ENCODE data around the gene EFTUD2.
A peak's percentile ranks its signal among the peaks of the same experiment; 100 is the strongest.

EFTUD2 gene

GRCh38 chr17:44911133-44912001 lies 12.1 kb upstream of the EFTUD2 start (continued):
- TF ChIP-seq ZNF10 (tag by site-specific recombination; IDR thresholded peaks at IDR 0.05) (0 out of 2 replicates have a peak, but pooled peaks have one; percentile 56), ZNF610 (tag by site-specific recombination; IDR thresholded peaks at IDR 0.05; ENCODE audit: borderline replicate concordance) (no peak), ZNF701 (tag by site-specific recombination; IDR thresholded peaks at IDR 0.05) (no peak), KLF10 (tag by site-specific recombination; IDR thresholded peaks at IDR 0.05) (no peak), ZSCAN30 (tag by site-specific recombination; IDR thresholded peaks at IDR 0.05) (no peak), ZNF433 (tag by site-specific recombination; IDR thresholded peaks at IDR 0.05; ENCODE audit: low read depth) (no peak), ZNF18 (tag by site-specific recombination; IDR thresholded peaks at IDR 0.05) (no peak), ZNF571 (tag by site-specific recombination; IDR thresholded peaks at IDR 0.05) (no peak), ZNF133 (tag by site-specific recombination; IDR thresholded peaks at IDR 0.05) (no peak), ZNF473 (tag by site-specific recombination; IDR thresholded peaks at IDR 0.05) (no peak), ZBTB21 (tag by site-specific recombination; IDR thresholded peaks at IDR 0.05) (no peak), ZNF501 (tag by site-specific recombination; IDR thresholded peaks at IDR 0.05) (no peak), ZNF530 (tag by site-specific recombination; IDR thresholded peaks at IDR 0.05; ENCODE audit: low read depth) (no peak), ZSCAN16 (tag by site-specific recombination; IDR thresholded peaks at IDR 0.05) (no peak), KLF16 (tag by site-specific recombination; IDR thresholded peaks at IDR 0.05) (0 out of 2 replicates have a peak, but pooled peaks have one; percentile 28), BCL11B (tag by site-specific recombination; IDR thresholded peaks at IDR 0.05; ENCODE audit: low read depth) (no peak), ZNF138 (tag by site-specific recombination; IDR thresholded peaks at IDR 0.05; ENCODE audit: borderline replicate concordance) (no peak), ZNF624 (tag by site-specific recombination; IDR thresholded peaks at IDR 0.05) (no peak), HOXC10 (CRISPR knock-in tag; IDR thresholded peaks at IDR 0.05) (no peak), ZNF335 (tag by site-specific recombination; conservative IDR thresholded peaks at IDR 0.05) (peak; percentile 74), ZNF558 (tag by site-specific recombination; IDR thresholded peaks at IDR 0.05) (no peak), ZNF548 (tag by site-specific recombination; IDR thresholded peaks at IDR 0.05) (no peak), ZNF37A (tag by site-specific recombination; IDR thresholded peaks at IDR 0.05) (no peak), ZBTB48 (tag by site-specific recombination; IDR thresholded peaks at IDR 0.05) (peak; percentile 89), TRIM28 (IDR thresholded peaks at IDR 0.05; ENCODE audit: borderline replicate concordance, low read length) (peak; percentile 55; the same call in 1 of the 2 replicates), ZNF791 (tag by site-specific recombination; IDR thresholded peaks at IDR 0.05) (no peak), ZNF621 (tag by site-specific recombination; IDR thresholded peaks at IDR 0.05) (no peak)
- TF ChIP-seq, protein P1, sequence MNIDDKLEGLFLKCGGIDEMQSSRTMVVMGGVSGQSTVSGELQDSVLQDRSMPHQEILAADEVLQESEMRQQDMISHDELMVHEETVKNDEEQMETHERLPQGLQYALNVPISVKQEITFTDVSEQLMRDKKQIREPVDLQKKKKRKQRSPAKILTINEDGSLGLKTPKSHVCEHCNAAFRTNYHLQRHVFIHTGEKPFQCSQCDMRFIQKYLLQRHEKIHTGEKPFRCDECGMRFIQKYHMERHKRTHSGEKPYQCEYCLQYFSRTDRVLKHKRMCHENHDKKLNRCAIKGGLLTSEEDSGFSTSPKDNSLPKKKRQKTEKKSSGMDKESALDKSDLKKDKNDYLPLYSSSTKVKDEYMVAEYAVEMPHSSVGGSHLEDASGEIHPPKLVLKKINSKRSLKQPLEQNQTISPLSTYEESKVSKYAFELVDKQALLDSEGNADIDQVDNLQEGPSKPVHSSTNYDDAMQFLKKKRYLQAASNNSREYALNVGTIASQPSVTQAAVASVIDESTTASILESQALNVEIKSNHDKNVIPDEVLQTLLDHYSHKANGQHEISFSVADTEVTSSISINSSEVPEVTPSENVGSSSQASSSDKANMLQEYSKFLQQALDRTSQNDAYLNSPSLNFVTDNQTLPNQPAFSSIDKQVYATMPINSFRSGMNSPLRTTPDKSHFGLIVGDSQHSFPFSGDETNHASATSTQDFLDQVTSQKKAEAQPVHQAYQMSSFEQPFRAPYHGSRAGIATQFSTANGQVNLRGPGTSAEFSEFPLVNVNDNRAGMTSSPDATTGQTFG (tag by site-specific recombination; IDR thresholded peaks at IDR 0.05; ENCODE audit: borderline replicate concordance): no peak
- TF ChIP-seq, protein P2, sequence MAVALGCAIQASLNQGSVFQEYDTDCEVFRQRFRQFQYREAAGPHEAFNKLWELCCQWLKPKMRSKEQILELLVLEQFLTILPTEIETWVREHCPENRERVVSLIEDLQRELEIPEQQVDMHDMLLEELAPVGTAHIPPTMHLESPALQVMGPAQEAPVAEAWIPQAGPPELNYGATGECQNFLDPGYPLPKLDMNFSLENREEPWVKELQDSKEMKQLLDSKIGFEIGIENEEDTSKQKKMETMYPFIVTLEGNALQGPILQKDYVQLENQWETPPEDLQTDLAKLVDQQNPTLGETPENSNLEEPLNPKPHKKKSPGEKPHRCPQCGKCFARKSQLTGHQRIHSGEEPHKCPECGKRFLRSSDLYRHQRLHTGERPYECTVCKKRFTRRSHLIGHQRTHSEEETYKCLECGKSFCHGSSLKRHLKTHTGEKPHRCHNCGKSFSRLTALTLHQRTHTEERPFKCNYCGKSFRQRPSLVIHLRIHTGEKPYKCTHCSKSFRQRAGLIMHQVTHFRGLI (tag by site-specific recombination; IDR thresholded peaks at IDR 0.05): 0 out of 2 replicates have a peak, but pooled peaks have one; percentile 42
- TF ChIP-seq, protein P3, sequence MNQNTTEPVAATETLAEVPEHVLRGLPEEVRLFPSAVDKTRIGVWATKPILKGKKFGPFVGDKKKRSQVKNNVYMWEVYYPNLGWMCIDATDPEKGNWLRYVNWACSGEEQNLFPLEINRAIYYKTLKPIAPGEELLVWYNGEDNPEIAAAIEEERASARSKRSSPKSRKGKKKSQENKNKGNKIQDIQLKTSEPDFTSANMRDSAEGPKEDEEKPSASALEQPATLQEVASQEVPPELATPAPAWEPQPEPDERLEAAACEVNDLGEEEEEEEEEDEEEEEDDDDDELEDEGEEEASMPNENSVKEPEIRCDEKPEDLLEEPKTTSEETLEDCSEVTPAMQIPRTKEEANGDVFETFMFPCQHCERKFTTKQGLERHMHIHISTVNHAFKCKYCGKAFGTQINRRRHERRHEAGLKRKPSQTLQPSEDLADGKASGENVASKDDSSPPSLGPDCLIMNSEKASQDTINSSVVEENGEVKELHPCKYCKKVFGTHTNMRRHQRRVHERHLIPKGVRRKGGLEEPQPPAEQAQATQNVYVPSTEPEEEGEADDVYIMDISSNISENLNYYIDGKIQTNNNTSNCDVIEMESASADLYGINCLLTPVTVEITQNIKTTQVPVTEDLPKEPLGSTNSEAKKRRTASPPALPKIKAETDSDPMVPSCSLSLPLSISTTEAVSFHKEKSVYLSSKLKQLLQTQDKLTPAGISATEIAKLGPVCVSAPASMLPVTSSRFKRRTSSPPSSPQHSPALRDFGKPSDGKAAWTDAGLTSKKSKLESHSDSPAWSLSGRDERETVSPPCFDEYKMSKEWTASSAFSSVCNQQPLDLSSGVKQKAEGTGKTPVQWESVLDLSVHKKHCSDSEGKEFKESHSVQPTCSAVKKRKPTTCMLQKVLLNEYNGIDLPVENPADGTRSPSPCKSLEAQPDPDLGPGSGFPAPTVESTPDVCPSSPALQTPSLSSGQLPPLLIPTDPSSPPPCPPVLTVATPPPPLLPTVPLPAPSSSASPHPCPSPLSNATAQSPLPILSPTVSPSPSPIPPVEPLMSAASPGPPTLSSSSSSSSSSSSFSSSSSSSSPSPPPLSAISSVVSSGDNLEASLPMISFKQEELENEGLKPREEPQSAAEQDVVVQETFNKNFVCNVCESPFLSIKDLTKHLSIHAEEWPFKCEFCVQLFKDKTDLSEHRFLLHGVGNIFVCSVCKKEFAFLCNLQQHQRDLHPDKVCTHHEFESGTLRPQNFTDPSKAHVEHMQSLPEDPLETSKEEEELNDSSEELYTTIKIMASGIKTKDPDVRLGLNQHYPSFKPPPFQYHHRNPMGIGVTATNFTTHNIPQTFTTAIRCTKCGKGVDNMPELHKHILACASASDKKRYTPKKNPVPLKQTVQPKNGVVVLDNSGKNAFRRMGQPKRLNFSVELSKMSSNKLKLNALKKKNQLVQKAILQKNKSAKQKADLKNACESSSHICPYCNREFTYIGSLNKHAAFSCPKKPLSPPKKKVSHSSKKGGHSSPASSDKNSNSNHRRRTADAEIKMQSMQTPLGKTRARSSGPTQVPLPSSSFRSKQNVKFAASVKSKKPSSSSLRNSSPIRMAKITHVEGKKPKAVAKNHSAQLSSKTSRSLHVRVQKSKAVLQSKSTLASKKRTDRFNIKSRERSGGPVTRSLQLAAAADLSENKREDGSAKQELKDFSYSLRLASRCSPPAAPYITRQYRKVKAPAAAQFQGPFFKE (tag by site-specific recombination; IDR thresholded peaks at IDR 0.05; ENCODE audit: borderline replicate concordance): no peak

Data from HEK293 (cell line).